Measurements from ENCODE around the gene PSME3. TPM values are rescaled to one million over a fixed set of nuclear protein-coding genes. Genes with fewer than 3 reads are reported as not detected.

The PSME3 gene
- total and polyA plus RNA-seq, 4 donors, result 25.0 to 55.3 (median 39.8) TPM

GRCh38 chr17:42795061-42795460, 38.1 kb upstream of the PSME3 start:
- DNase-seq (ENCODE audit: low spot score), result no peak
- TF ChIP-seq FOXA2 (IDR thresholded peaks at IDR 0.05) (no peak), HNF4A (conservative IDR thresholded peaks at IDR 0.05) (no peak), REST (IDR thresholded peaks at IDR 0.05) (no peak), EGR1 (IDR thresholded peaks at IDR 0.05; ENCODE audit: low read depth in 2 of 2) (no peak), CTCF (IDR thresholded peaks at IDR 0.05; ENCODE audit: low read depth, low read length, missing input control) (no peak), SP1 (IDR thresholded peaks at IDR 0.05) (no peak), FOXA1 (IDR thresholded peaks at IDR 0.05) (no peak), ZBTB33 (IDR thresholded peaks at IDR 0.05) (no peak), JUND (IDR thresholded peaks at IDR 0.05) (no peak), ATF3 (IDR thresholded peaks at IDR 0.05) (no peak), MAX (IDR thresholded peaks at IDR 0.05) (no peak), HNF4G (IDR thresholded peaks at IDR 0.05) (no peak), RXRA (IDR thresholded peaks at IDR 0.05) (no peak), YY1 (IDR thresholded peaks at IDR 0.05) (no peak), NR2F2 (IDR thresholded peaks at IDR 0.05) (no peak), RAD21 (IDR thresholded peaks at IDR 0.05) (no peak), GABPA (IDR thresholded peaks at IDR 0.05 in 1 of 2, conservative IDR thresholded peaks at IDR 0.05 in 1 of 2) (no peak), TAF1 (conservative IDR thresholded peaks at IDR 0.05) (no peak)

More at GRCh38 chr17:42795061-42795460, 38.1 kb upstream of the PSME3 start:
- H3K27ac ChIP-seq (ENCODE audit: low read depth in 1 of 2, low read length in 2 of 2), result no peak overlapping the region
- H3K27me3 ChIP-seq (ENCODE audit: control insufficient read depth in 4 of 4, insufficient read depth in 4 of 4, low read length in 3 of 4), result no peaks in the 10 kb centered on the region
- H3K9ac ChIP-seq (ENCODE audit: low read depth in 1 of 2, low read length in 2 of 2), result no peak overlapping the region
- no peaks in the 10 kb centered on the region for H3K9me3 ChIP-seq (ENCODE audit: control insufficient read depth in 4 of 4, low read length in 3 of 4)
- 72% methylated on average over 4 of the region's 4 CpGs for WGBS
- no peak overlapping the region for H3K4me3 ChIP-seq (ENCODE audit: low read depth in 1 of 3, low read length in 3 of 3)
- H3K36me3 ChIP-seq (ENCODE audit: control insufficient read depth in 4 of 4, insufficient read depth in 3 of 4, low read depth in 1 of 4, low read length in 3 of 4), result peaks cover 0 to 2% (median under 1%) of the 10 kb centered on the region in 4 donors
- peaks cover 7 to 29% (median 18%) of the 10 kb centered on the region in 4 donors for H3K4me1 ChIP-seq (ENCODE audit: control insufficient read depth in 4 of 4, insufficient read depth in 4 of 4, low read length in 3 of 4)

All from liver (tissue), 9 donors.